GM20000 (cell line): Measurements from ENCODE around the gene MID1.

Source experiments
- DNase-seq: peaks from one replicate; pipeline ENCODE4 v3.0.0; 2012; ENCODE audit warnings: low spot score
- CTCF ChIP-seq: IDR thresholded peaks from 2 replicates; pipeline ENCODE4 v1.5.1; 2012; ENCODE audit warnings: mild to moderate bottlenecking, control low read depth; ENCODE audit errors: extremely low read depth, missing control alignments

The MID1 gene

GRCh38 chrX:10501611-10502010 is 118.8 kb downstream of the MID1 start:
- TF ChIP-seq CTCF: no peak
- no peak for DNase-seq

GRCh38 chrX:10496345-10496965 is 123.9 kb downstream of the MID1 start:
- TF ChIP-seq CTCF: no peak
- DNase-seq: no peak

- no peak for DNase-seq
- TF ChIP-seq CTCF: no peak
These were observed 124.7 kb downstream of the MID1 start for GRCh38 chrX:10495677-10496076.

GRCh38 chrX:10492250-10492649 is 128.1 kb downstream of the MID1 start:
- DNase-seq: no peak
- no peak for TF ChIP-seq CTCF

GRCh38 chrX:10486373-10486772 is 134.0 kb downstream of the MID1 start:
- no peak for DNase-seq
- TF ChIP-seq CTCF: no peak

GRCh38 chrX:10485326-10485725 is 135.1 kb downstream of the MID1 start:
- TF ChIP-seq CTCF: no peak
- no peak for DNase-seq

GRCh38 chrX:10484683-10485247 is 135.6 kb downstream of the MID1 start:
- TF ChIP-seq CTCF: no peak
- no peak for DNase-seq
